ENCODE data around the gene NUDT3. TPM values are rescaled to one million over a fixed set of nuclear protein-coding genes. Genes with fewer than 3 reads are reported as not detected.

Gene NUDT3
- total and polyA plus RNA-seq, 2 experiments from 2014 or later: 8.1 to 11.5 TPM

- H3K4me3 ChIP-seq: peak overlapping the region; percentile 76
- in situ Hi-C loops (cut with MboI): no loop called here
Measured at GRCh38 chr6:34391473-34391785, 1.0 kb downstream of the NUDT3 start.

GRCh38 chr6:34390531-34391472 is 1.7 kb downstream of the NUDT3 start:
- peak overlapping the region; percentile 76 for H3K4me3 ChIP-seq
- WGBS, 2 experiments (ENCODE audit: low coverage in 1 of 2, low lambda C conversion rate in 2 of 2, missing lambda C conversion rate in 2 of 2): 29 to 30% methylated on average over 14 of the region's 14 CpGs
- peak overlapping the region; percentile 84 for H3K9ac ChIP-seq
- no peaks in the 10 kb centered on the region for H3K9me3 ChIP-seq (ENCODE audit: low read depth)
- H3K9me2 ChIP-seq (ENCODE audit: insufficient read depth): no peaks in the 10 kb centered on the region
- peaks cover 64% of the 10 kb centered on the region for H3K79me2 ChIP-seq (ENCODE audit: insufficient read depth)
- peak overlapping the region; percentile 97 for H3K4me2 ChIP-seq (ENCODE audit: unreplicated experiment)
- no peaks in the 10 kb centered on the region for H3K36me3 ChIP-seq (ENCODE audit: low read depth)
- no peaks in the 10 kb centered on the region for H3K27me3 ChIP-seq (replicated peaks; ENCODE audit: insufficient read depth)
- H3K27ac ChIP-seq: peak overlapping the region; percentile 69
- in situ Hi-C loops (cut with MboI): no loop called here
- no peak for TF ChIP-seq EZH2phosphoT487 (IDR thresholded peaks at IDR 0.05; ENCODE audit: insufficient read depth, low read depth)
- TF ChIP-seq EZH2 (IDR thresholded peaks at IDR 0.05; ENCODE audit: insufficient read depth, poor library complexity, severe bottlenecking): no peak
- peak overlapping the region; percentile 80 for H2AFZ ChIP-seq
- DNase-seq: peak; percentile 83
- peaks cover 15% of the 10 kb centered on the region for H3K4me1 ChIP-seq (ENCODE audit: insufficient read depth)
- H4K20me1 ChIP-seq (ENCODE audit: insufficient read depth): peaks cover 5% of the 10 kb centered on the region; the same call in 1 of the 2 replicates
- H3F3A ChIP-seq (ENCODE audit: insufficient read depth): peaks cover 18% of the 10 kb centered on the region

More at GRCh38 chr6:34391473-34391785, 1.0 kb downstream of the NUDT3 start:
- TF ChIP-seq EZH2phosphoT487 (IDR thresholded peaks at IDR 0.05; ENCODE audit: insufficient read depth, low read depth): no peak
- no peak for TF ChIP-seq EZH2 (IDR thresholded peaks at IDR 0.05; ENCODE audit: insufficient read depth, poor library complexity, severe bottlenecking)
- Histone ChIP-seq H3K27ac (peak overlapping the region; percentile 69), H2AFZ (peak overlapping the region; percentile 80), H3K27me3 (replicated peaks; ENCODE audit: insufficient read depth) (no peaks in the 10 kb centered on the region), H3K9me3 (ENCODE audit: low read depth) (no peaks in the 10 kb centered on the region), H3K36me3 (ENCODE audit: low read depth) (no peaks in the 10 kb centered on the region), H3K9ac (peak overlapping the region; percentile 84), H4K20me1 (ENCODE audit: insufficient read depth) (no peaks in the 10 kb centered on the region; the same call in 1 of the 2 replicates), H3K4me2 (ENCODE audit: unreplicated experiment) (peak overlapping the region; percentile 97), H3K9me2 (ENCODE audit: insufficient read depth) (no peaks in the 10 kb centered on the region), H3K4me1 (ENCODE audit: insufficient read depth) (peaks cover 12% of the 10 kb centered on the region), H3F3A (ENCODE audit: insufficient read depth) (peaks cover 11% of the 10 kb centered on the region), H3K79me2 (ENCODE audit: insufficient read depth) (peaks cover 58% of the 10 kb centered on the region)
- 1 to 2% methylated on average over 5 of the region's 5 CpGs for WGBS, 2 experiments (ENCODE audit: low coverage in 1 of 2, low lambda C conversion rate in 2 of 2, missing lambda C conversion rate in 2 of 2)
- DNase-seq: no peak

- H3K4me3 ChIP-seq: no peak overlapping the region
- H2AFZ ChIP-seq: no peak overlapping the region
- H3K27ac ChIP-seq: no peak overlapping the region
- no peaks in the 10 kb centered on the region for H3K36me3 ChIP-seq (ENCODE audit: low read depth)
- no peak for DNase-seq
- no peak for TF ChIP-seq EZH2 (IDR thresholded peaks at IDR 0.05; ENCODE audit: insufficient read depth, poor library complexity, severe bottlenecking)
- TF ChIP-seq EZH2phosphoT487 (IDR thresholded peaks at IDR 0.05; ENCODE audit: insufficient read depth, low read depth): no peak
- H3K9me2 ChIP-seq (ENCODE audit: insufficient read depth): no peaks in the 10 kb centered on the region
- H3K4me1 ChIP-seq (ENCODE audit: insufficient read depth): peaks cover 16% of the 10 kb centered on the region
- no peaks in the 10 kb centered on the region for H3K9me3 ChIP-seq (ENCODE audit: low read depth)
- 93 to 100% methylated on average over 3 of the region's 3 CpGs for WGBS, 2 experiments (ENCODE audit: low coverage in 1 of 2, low lambda C conversion rate in 2 of 2, missing lambda C conversion rate in 2 of 2)
- peaks cover 7% of the 10 kb centered on the region; the same call in 1 of the 2 replicates for H4K20me1 ChIP-seq (ENCODE audit: insufficient read depth)
- H3K4me2 ChIP-seq (ENCODE audit: unreplicated experiment): no peak overlapping the region
- no peak overlapping the region for H3K9ac ChIP-seq
- H3K27me3 ChIP-seq (replicated peaks; ENCODE audit: insufficient read depth): no peaks in the 10 kb centered on the region
- in situ Hi-C loops (cut with MboI): loop anchor here (10.0 kb wide), 1 partner anchor 134 kb away; no protein-coding TSS in a partner anchor
- H3K79me2 ChIP-seq (ENCODE audit: insufficient read depth): peaks cover 82% of the 10 kb centered on the region
- H3F3A ChIP-seq (ENCODE audit: insufficient read depth): peaks cover 25% of the 10 kb centered on the region
Measured at GRCh38 chr6:34389034-34389433, 3.4 kb downstream of the NUDT3 start.

GRCh38 chr6:34388421-34388820 is 4.0 kb downstream of the NUDT3 start:
- Histone ChIP-seq H3K4me3 (no peak overlapping the region), H3K79me2 (ENCODE audit: insufficient read depth) (peaks cover 83% of the 10 kb centered on the region), H2AFZ (no peak overlapping the region), H3K27me3 (replicated peaks; ENCODE audit: insufficient read depth) (no peaks in the 10 kb centered on the region), H3K9ac (no peak overlapping the region), H3K9me2 (ENCODE audit: insufficient read depth) (no peaks in the 10 kb centered on the region), H3K9me3 (ENCODE audit: low read depth) (no peaks in the 10 kb centered on the region), H3K4me2 (ENCODE audit: unreplicated experiment) (no peak overlapping the region), H3K36me3 (ENCODE audit: low read depth) (no peaks in the 10 kb centered on the region), H3F3A (ENCODE audit: insufficient read depth) (peaks cover 31% of the 10 kb centered on the region), H4K20me1 (ENCODE audit: insufficient read depth) (peaks cover 7% of the 10 kb centered on the region; the same call in 1 of the 2 replicates), H3K4me1 (ENCODE audit: insufficient read depth) (peaks cover 22% of the 10 kb centered on the region), H3K27ac (no peak overlapping the region)
- no peak for TF ChIP-seq EZH2phosphoT487 (IDR thresholded peaks at IDR 0.05; ENCODE audit: insufficient read depth, low read depth)
- TF ChIP-seq EZH2 (IDR thresholded peaks at IDR 0.05; ENCODE audit: insufficient read depth, poor library complexity, severe bottlenecking): no peak
- 67 to 70% methylated on average over 3 of the region's 3 CpGs for WGBS, 2 experiments (ENCODE audit: low coverage in 1 of 2, low lambda C conversion rate in 2 of 2, missing lambda C conversion rate in 2 of 2)
- in situ Hi-C loops (cut with MboI): loop anchor here (10.0 kb wide), 1 partner anchor 134 kb away; no protein-coding TSS in a partner anchor
- DNase-seq: no peak
